Measurements from ENCODE around the gene PDE1C.

PDE1C gene

GRCh38 chr7:32074787-32075585 lies 4.8 kb upstream of the PDE1C start:
- DNase-seq (ENCODE audit: low read depth in 2 of 2), result no peak

- no peak for DNase-seq (ENCODE audit: low read depth in 2 of 2)
Measured at GRCh38 chr7:32073533-32073932, 3.3 kb upstream of the PDE1C start.

- DNase-seq (ENCODE audit: low read depth in 2 of 2), result no peak
Measured at GRCh38 chr7:32072397-32072796, 2.2 kb upstream of the PDE1C start.

GRCh38 chr7:32071466-32072091 lies 1.4 kb upstream of the PDE1C start:
- DNase-seq (ENCODE audit: low read depth in 2 of 2), result no peak

GRCh38 chr7:32070051-32070405 lies 179 bp downstream of the PDE1C start:
- no peak for DNase-seq (ENCODE audit: low read depth in 2 of 2)

GRCh38 chr7:32069116-32069650 lies 1.0 kb downstream of the PDE1C start:
- no peak for DNase-seq (ENCODE audit: low read depth in 2 of 2)

- no peak for DNase-seq (ENCODE audit: low read depth in 2 of 2)
Measured at GRCh38 chr7:32068411-32069101, 1.7 kb downstream of the PDE1C start.

- no peak for DNase-seq (ENCODE audit: low read depth in 2 of 2)
Measured at GRCh38 chr7:32066441-32066840, 3.8 kb downstream of the PDE1C start.

- DNase-seq (ENCODE audit: low read depth in 2 of 2), result no peak
Measured at GRCh38 chr7:32063614-32064013, 6.6 kb downstream of the PDE1C start.

- no peak for DNase-seq (ENCODE audit: low read depth in 2 of 2)
Measured at GRCh38 chr7:32062150-32062549, 8.1 kb downstream of the PDE1C start.

GRCh38 chr7:32061346-32061745 lies 8.9 kb downstream of the PDE1C start:
- DNase-seq (ENCODE audit: low read depth in 2 of 2), result no peak

GRCh38 chr7:32059289-32060011 lies 10.8 kb downstream of the PDE1C start:
- no peak for DNase-seq (ENCODE audit: low read depth in 2 of 2)

GRCh38 chr7:32058002-32058401 lies 12.2 kb downstream of the PDE1C start:
- no peak for DNase-seq (ENCODE audit: low read depth in 2 of 2)

- no peak for DNase-seq (ENCODE audit: low read depth in 2 of 2)
Measured at GRCh38 chr7:32056767-32057166, 13.4 kb downstream of the PDE1C start.

- DNase-seq (ENCODE audit: low read depth in 2 of 2), result no peak
Measured at GRCh38 chr7:32053204-32053603, 17.0 kb downstream of the PDE1C start.

GRCh38 chr7:32051128-32051527 lies 19.1 kb downstream of the PDE1C start:
- DNase-seq (ENCODE audit: low read depth in 2 of 2), result no peak

GRCh38 chr7:32049599-32049998 lies 20.6 kb downstream of the PDE1C start:
- DNase-seq (ENCODE audit: low read depth in 2 of 2), result no peak

- DNase-seq (ENCODE audit: low read depth in 2 of 2), result no peak
Measured at GRCh38 chr7:32048970-32049491, 21.2 kb downstream of the PDE1C start.

GRCh38 chr7:32047801-32048200 lies 22.4 kb downstream of the PDE1C start:
- no peak for DNase-seq (ENCODE audit: low read depth in 2 of 2)

- no peak for DNase-seq (ENCODE audit: low read depth in 2 of 2)
Measured at GRCh38 chr7:32047075-32047474, 23.1 kb downstream of the PDE1C start.

- DNase-seq (ENCODE audit: low read depth in 2 of 2), result no peak
Measured at GRCh38 chr7:32045228-32045627, 25.0 kb downstream of the PDE1C start.

GRCh38 chr7:32044739-32045138 lies 25.5 kb downstream of the PDE1C start:
- no peak for DNase-seq (ENCODE audit: low read depth in 2 of 2)
